Keratinocyte (primary cell): ENCODE results near the gene TNFAIP3.

Experiments used
- CTCF ChIP-seq, 3 experiments: IDR thresholded peaks in 1 of 3; conservative IDR thresholded peaks in 1 of 3; optimal IDR thresholded peaks in 1 of 3; 2 replicates in 2 of 3; 3 replicates in 1 of 3; pipeline versions ENCODE3 to v1.5.1; 2011; ENCODE audit warnings: low read length in 3 of 3, mild to moderate bottlenecking in 3 of 3, moderate library complexity in 2 of 3, control low read depth in 1 of 3, inconsistent platforms in 1 of 3; ENCODE audit not compliant: insufficient read depth in 2 of 3; ENCODE audit errors: extremely low read depth in 1 of 3
- EZH2 ChIP-seq: IDR thresholded peaks from one replicate; pipeline ENCODE4 v1.6.1; 2012; ENCODE audit warnings: inconsistent platforms, mild to moderate bottlenecking, low read length, moderate library complexity

- no peak for TF ChIP-seq CTCF (optimal IDR thresholded peaks at IDR 0.05 in 1 of 3, IDR thresholded peaks at IDR 0.05 in 1 of 3, conservative IDR thresholded peaks at IDR 0.05 in 1 of 3; ENCODE audit: extremely low read depth in 1 of 3, insufficient read depth in 2 of 3, low read length in 3 of 3)
- no peak for TF ChIP-seq EZH2
These were observed 10.1 kb downstream of the TNFAIP3 start for GRCh38 chr6:137877113-137877512.
